Measurements from ENCODE around the gene SNX13.

The SNX13 gene

GRCh38 chr7:17758008-17758407 is 182.3 kb downstream of the SNX13 start:
- no peaks in the 10 kb centered on the region for H3K36me3 ChIP-seq (ENCODE audit: control insufficient read depth in 2 of 2, insufficient read depth in 2 of 2, low read length in 2 of 2)
- no peaks in the 10 kb centered on the region for H3K4me1 ChIP-seq (ENCODE audit: control insufficient read depth, insufficient read depth, low read length)
- H3K4me3 ChIP-seq (ENCODE audit: low read length in 2 of 2): no peak overlapping the region
- peaks cover 0 to 4% of the 10 kb centered on the region in 2 donors for H3K9me3 ChIP-seq (ENCODE audit: control insufficient read depth in 2 of 2, low read length in 2 of 2)
- no peak overlapping the region for H3K9ac ChIP-seq (ENCODE audit: low read length in 2 of 2)
- no peak overlapping the region for H3K27ac ChIP-seq (ENCODE audit: low read length)
- no peaks in the 10 kb centered on the region for H3K27me3 ChIP-seq (ENCODE audit: control insufficient read depth in 1 of 2, insufficient read depth in 2 of 2, low read length in 2 of 2)

GRCh38 chr7:17746020-17746530 is 194.2 kb downstream of the SNX13 start:
- Histone ChIP-seq H3K4me1 (ENCODE audit: control insufficient read depth, insufficient read depth, low read length) (no peaks in the 10 kb centered on the region), H3K27me3 (ENCODE audit: control insufficient read depth in 1 of 2, insufficient read depth in 2 of 2, low read length in 2 of 2) (no peaks in the 10 kb centered on the region), H3K9me3 (ENCODE audit: control insufficient read depth in 2 of 2, low read length in 2 of 2) (no peaks in the 10 kb centered on the region), H3K9ac (ENCODE audit: low read length in 2 of 2) (no peak overlapping the region), H3K4me3 (ENCODE audit: low read length in 2 of 2) (no peak overlapping the region), H3K27ac (ENCODE audit: low read length) (no peak overlapping the region), H3K36me3 (ENCODE audit: control insufficient read depth in 2 of 2, insufficient read depth in 2 of 2, low read length in 2 of 2) (no peaks in the 10 kb centered on the region)

GRCh38 chr7:17745610-17746009 is 194.7 kb downstream of the SNX13 start:
- H3K4me3 ChIP-seq (ENCODE audit: low read length in 2 of 2): no peak overlapping the region
- H3K27ac ChIP-seq (ENCODE audit: low read length): no peak overlapping the region
- H3K9me3 ChIP-seq (ENCODE audit: control insufficient read depth in 2 of 2, low read length in 2 of 2): no peaks in the 10 kb centered on the region
- H3K4me1 ChIP-seq (ENCODE audit: control insufficient read depth, insufficient read depth, low read length): no peaks in the 10 kb centered on the region
- no peaks in the 10 kb centered on the region for H3K36me3 ChIP-seq (ENCODE audit: control insufficient read depth in 2 of 2, insufficient read depth in 2 of 2, low read length in 2 of 2)
- H3K27me3 ChIP-seq (ENCODE audit: control insufficient read depth in 1 of 2, insufficient read depth in 2 of 2, low read length in 2 of 2): no peaks in the 10 kb centered on the region
- H3K9ac ChIP-seq (ENCODE audit: low read length in 2 of 2): no peak overlapping the region

- Histone ChIP-seq H3K27ac (ENCODE audit: low read length) (no peak overlapping the region), H3K4me3 (ENCODE audit: low read length in 2 of 2) (no peak overlapping the region), H3K27me3 (ENCODE audit: control insufficient read depth in 1 of 2, insufficient read depth in 2 of 2, low read length in 2 of 2) (no peaks in the 10 kb centered on the region), H3K9me3 (ENCODE audit: control insufficient read depth in 2 of 2, low read length in 2 of 2) (no peaks in the 10 kb centered on the region), H3K4me1 (ENCODE audit: control insufficient read depth, insufficient read depth, low read length) (no peaks in the 10 kb centered on the region), H3K36me3 (ENCODE audit: control insufficient read depth in 2 of 2, insufficient read depth in 2 of 2, low read length in 2 of 2) (no peaks in the 10 kb centered on the region), H3K9ac (ENCODE audit: low read length in 2 of 2) (no peak overlapping the region)
Observed at GRCh38 chr7:17743316-17743715, 197.0 kb downstream of the SNX13 start.

GRCh38 chr7:17741426-17741825 is 198.9 kb downstream of the SNX13 start:
- Histone ChIP-seq H3K9me3 (ENCODE audit: control insufficient read depth in 2 of 2, low read length in 2 of 2) (no peaks in the 10 kb centered on the region), H3K36me3 (ENCODE audit: control insufficient read depth in 2 of 2, insufficient read depth in 2 of 2, low read length in 2 of 2) (no peaks in the 10 kb centered on the region), H3K4me3 (ENCODE audit: low read length in 2 of 2) (no peak overlapping the region), H3K27me3 (ENCODE audit: control insufficient read depth in 1 of 2, insufficient read depth in 2 of 2, low read length in 2 of 2) (no peaks in the 10 kb centered on the region), H3K9ac (ENCODE audit: low read length in 2 of 2) (no peak overlapping the region), H3K27ac (ENCODE audit: low read length) (no peak overlapping the region), H3K4me1 (ENCODE audit: control insufficient read depth, insufficient read depth, low read length) (no peaks in the 10 kb centered on the region)

Measured in stomach smooth muscle (tissue), 2 donors.